Gastrocnemius medialis (tissue), 4 donors: ENCODE data around the gene PPIP5K2. TPM values are rescaled to one million over a fixed set of nuclear protein-coding genes. Genes with fewer than 3 reads are reported as not detected.
A peak's percentile ranks its signal among the peaks of the same experiment; 100 is the strongest.

Experiments
- ATAC-seq, 2 donors: fragments of 150-250 bp; one replicate each; pipeline ENCODE4 v1.9.1; 2016
- DNase-seq, 2 donors: peaks; one replicate each; pipeline ENCODE4 v3.0.0-alpha.2; 2019
- H3K27ac ChIP-seq, 4 donors: fragments of 200-600 bp; sonication (generic); 1 replicate in 1 of 4; 2 replicates in 3 of 4; pipeline ENCODE4 v1.5.1; 2016 to 2018; ENCODE audit warnings: mild to moderate bottlenecking in 2 of 4, moderate library complexity in 1 of 4
- H3K27me3 ChIP-seq, 3 donors: fragments of 200-600 bp; sonication (generic) in 2 of 3; 1 replicate in 1 of 3; 2 replicates in 2 of 3; pipeline versions ENCODE4 v1.5.1 to v1.6.0; 2016 to 2019; ENCODE audit warnings: mild to moderate bottlenecking in 1 of 3, moderate library complexity in 1 of 3
- H3K36me3 ChIP-seq, 2 donors: fragments of 200-600 bp; sonication (generic) in 1 of 2; one replicate each; pipeline ENCODE4 v1.5.1; 2017 to 2018
- H3K4me1 ChIP-seq, 2 donors: fragments of 200-600 bp; sonication (generic) in 1 of 2; one replicate each; pipeline ENCODE4 v1.5.1; 2016 to 2017; ENCODE audit warnings: mild to moderate bottlenecking in 2 of 2
- H3K4me3 ChIP-seq, 4 donors: fragments of 200-600 bp; sonication (generic) in 3 of 4; 1 replicate in 1 of 4; 2 replicates in 3 of 4; pipeline ENCODE4 v1.5.1; 2016 to 2019; ENCODE audit warnings: mild to moderate bottlenecking in 2 of 4
- H3K9me3 ChIP-seq, 3 donors: fragments of 200-600 bp; sonication (generic) in 2 of 3; 1 replicate in 1 of 3; 2 replicates in 2 of 3; pipeline ENCODE4 v1.5.1; 2016 to 2019
- CTCF ChIP-seq, 5 experiments: fragments of 450-650 bp in 3 of 5; fragments of 200-600 bp in 2 of 5; sonication (generic) in 2 of 5; IDR thresholded peaks in 4 of 5; conservative IDR thresholded peaks in 1 of 5; 1 replicate in 4 of 5; 2 replicates in 1 of 5; pipeline ENCODE4 v1.5.1; 2016 to 2019; ENCODE audit warnings: antibody characterized with exemption in 5 of 5, mild to moderate bottlenecking in 3 of 5, moderate library complexity in 3 of 5
- POLR2A ChIP-seq, 2 donors: fragments of 450-650 bp; IDR thresholded peaks; one replicate each; pipeline ENCODE4 v1.6.1; 2017; ENCODE audit warnings: antibody characterized with exemption in 2 of 2, mild to moderate bottlenecking in 2 of 2, moderate library complexity in 2 of 2
- in situ Hi-C, 4 donors: fragments of 200-750 bp; cut with MboI; loops; one replicate each; pipeline versions ENCODE4 v1.15.0 to v1.8.0; 2017; ENCODE audit warnings: low sequenced_read_pairs in 4 of 4
- intact Hi-C: fragments of 100-400 bp; cut with DNase I; formaldehyde crosslinking; loops from one replicate; pipeline ENCODE4 v1.15.1; 2023; ENCODE audit warnings: low total_unique reads
- total RNA-seq, 4 donors: library from RNA; depleted of rRNA; stranded (reverse); fragments of >200 nt; gene quantifications; one replicate each; pipeline versions ENCODE4 v1.1.0 to v1.2.3, GENCODE V29; 2016

PPIP5K2 gene
- total RNA-seq, 4 donors from 2014 or later, result 3.5 to 7.0 (median 4.4) TPM

GRCh38 chr5:103255691-103256090 lies 135.6 kb downstream of the PPIP5K2 start:
- Histone ChIP-seq H3K27ac (no peak overlapping the region), H3K27me3 (no peaks in the 10 kb centered on the region), H3K4me1 (peaks cover 13 to 17% of the 10 kb centered on the region in 2 donors), H3K36me3 (no peaks in the 10 kb centered on the region), H3K9me3 (no peaks in the 10 kb centered on the region), H3K4me3 (no peak overlapping the region)
- DNase-seq (no peak), ATAC-seq (no peak)
- TF ChIP-seq POLR2A (IDR thresholded peaks at IDR 0.05), result no peak
- no peak for TF ChIP-seq CTCF (IDR thresholded peaks at IDR 0.05 in 4 of 5, conservative IDR thresholded peaks at IDR 0.05 in 1 of 5)
- intact Hi-C loops (loop anchor here (5.0 kb wide), 1 partner anchor 932 kb away; no protein-coding TSS in a partner anchor), in situ Hi-C loops (no loop called here)

GRCh38 chr5:103256178-103256577 lies 136.1 kb downstream of the PPIP5K2 start:
- TF ChIP-seq POLR2A (IDR thresholded peaks at IDR 0.05), result no peak
- ATAC-seq, result no peak
- intact Hi-C loops (loop anchor here (5.0 kb wide), 1 partner anchor 931 kb away; no protein-coding TSS in a partner anchor), in situ Hi-C loops (no loop called here)
- no peaks in the 10 kb centered on the region for H3K27me3 ChIP-seq
- no peak overlapping the region for H3K4me3 ChIP-seq
- DNase-seq, result no peak
- no peaks in the 10 kb centered on the region for H3K9me3 ChIP-seq
- no peaks in the 10 kb centered on the region for H3K36me3 ChIP-seq
- H3K27ac ChIP-seq, result no peak overlapping the region
- peaks cover 18 to 22% of the 10 kb centered on the region in 2 donors for H3K4me1 ChIP-seq

GRCh38 chr5:103258368-103258956 lies 138.4 kb downstream of the PPIP5K2 start, which contains the start of gene MACIR:
MACIR (plus strand) TSS chr5:103258763; CDS start chr5:103275920, 17,157 bp downstream.
- H3K4me1 ChIP-seq, result peaks cover 41% of the 10 kb centered on the region in 2 donors
- ATAC-seq, result peak; percentile 83 to 86
- TF ChIP-seq CTCF (IDR thresholded peaks at IDR 0.05 in 4 of 5, conservative IDR thresholded peaks at IDR 0.05 in 1 of 5), result peak in 1 of 5 experiments; percentile 35
- peak; percentile 63 to 80 for TF ChIP-seq POLR2A (IDR thresholded peaks at IDR 0.05)
- H3K4me3 ChIP-seq, result peak within 1 kb of the TSS; percentile 88 to 98 (median 93)
- peak; percentile 95 to 97 for DNase-seq
- in situ Hi-C loops, result no loop called here
- peak within 1 kb of the TSS; percentile 81 to 95 (median 92) for H3K27ac ChIP-seq
- intact Hi-C loops, result loop anchor here (1.0 to 5.0 kb wide), 3 partner anchors 139 to 929 kb away; partner anchors contain the start of gene NUDT12
- no peaks in the 10 kb centered on the region for H3K36me3 ChIP-seq
- no peaks in the 10 kb centered on the region for H3K27me3 ChIP-seq
- H3K9me3 ChIP-seq, result no peaks in the 10 kb centered on the region

GRCh38 chr5:103258957-103259704 lies 139.0 kb downstream of the PPIP5K2 start:
- ATAC-seq (peak; percentile 50 to 59), DNase-seq (peak; percentile 8 to 32)
- Histone ChIP-seq H3K36me3 (no peaks in the 10 kb centered on the region), H3K4me3 (peak overlapping the region; percentile 88 to 98 (median 93)), H3K4me1 (peaks cover 47% of the 10 kb centered on the region in 2 donors), H3K27me3 (no peaks in the 10 kb centered on the region), H3K27ac (peak overlapping the region; percentile 81 to 95 (median 92)), H3K9me3 (no peaks in the 10 kb centered on the region)
- TF ChIP-seq POLR2A (IDR thresholded peaks at IDR 0.05), result no peak
- no peak for TF ChIP-seq CTCF (IDR thresholded peaks at IDR 0.05 in 4 of 5, conservative IDR thresholded peaks at IDR 0.05 in 1 of 5)
- intact Hi-C loops, result loop anchor here (1.0 to 5.0 kb wide), 3 partner anchors 140 to 928 kb away; partner anchors contain the start of gene NUDT12
- in situ Hi-C loops, result no loop called here
